H9 (cell line): ENCODE data around the gene ZNF664. TPM values are rescaled to one million over a fixed set of nuclear protein-coding genes. Genes with fewer than 3 reads are reported as not detected.

Experiments used
- DNase-seq: peaks from one replicate; pipeline ENCODE4 v3.0.0-alpha.2; 2017
- H2AFZ ChIP-seq: one replicate; pipeline ENCODE4 v1.6.1; 2013; ENCODE audit warnings: mild to moderate bottlenecking, low read length, control low read depth, moderate library complexity
- H2AK5ac ChIP-seq: 2 replicates; pipeline ENCODE4 v1.6.1; 2013; ENCODE audit warnings: low read length, control low read depth, mixed read lengths; ENCODE audit not compliant: insufficient read length
- H2BK120ac ChIP-seq: one replicate; pipeline ENCODE4 v1.6.1; 2013; ENCODE audit warnings: low read depth, mild to moderate bottlenecking, low read length, control low read depth, inconsistent platforms; ENCODE audit not compliant: poor library complexity, severe bottlenecking
- H2BK12ac ChIP-seq: 2 replicates; pipeline ENCODE4 v1.6.1; 2013; ENCODE audit warnings: low read length, control low read depth, mixed read lengths, low read depth; ENCODE audit not compliant: insufficient read length
- H2BK15ac ChIP-seq: 2 replicates; pipeline ENCODE4 v1.6.1; 2013; ENCODE audit warnings: low read depth, low read length, control low read depth
- H2BK20ac ChIP-seq: one replicate; pipeline ENCODE4 v1.6.1; 2013; ENCODE audit warnings: low read depth, mild to moderate bottlenecking, low read length, control low read depth, inconsistent platforms; ENCODE audit not compliant: poor library complexity, severe bottlenecking
- H2BK5ac ChIP-seq: 2 replicates; pipeline ENCODE4 v1.6.1; 2013; ENCODE audit warnings: low read length, control low read depth, mixed read lengths; ENCODE audit not compliant: insufficient read length
- H3K14ac ChIP-seq: 2 replicates; pipeline ENCODE4 v1.6.1; 2013; ENCODE audit warnings: low read length, control low read depth; ENCODE audit not compliant: insufficient read depth
- H3K18ac ChIP-seq: 2 replicates; pipeline ENCODE4 v1.6.1; 2013; ENCODE audit warnings: low read depth, mild to moderate bottlenecking, mixed read lengths, low read length, control low read depth; ENCODE audit not compliant: insufficient read length
- H3K23ac ChIP-seq: 2 replicates; pipeline ENCODE4 v1.6.1; 2013; ENCODE audit warnings: low read length, control low read depth, mixed read lengths, low read depth; ENCODE audit not compliant: insufficient read length
- H3K23me2 ChIP-seq: 2 replicates; pipeline ENCODE4 v1.6.1; 2013; ENCODE audit warnings: low read depth, mild to moderate bottlenecking, mixed read lengths, low read length, control low read depth; ENCODE audit not compliant: insufficient read length, poor library complexity, severe bottlenecking
- H3K27ac ChIP-seq: 2 replicates; pipeline ENCODE4 v1.5.1; 2013; ENCODE audit warnings: low read length, control low read depth, mixed read lengths, low read depth; ENCODE audit not compliant: insufficient read length
- H3K27me3 ChIP-seq: 2 replicates; pipeline ENCODE4 v1.6.1; 2013; ENCODE audit warnings: low read length, control low read depth, inconsistent platforms; ENCODE audit not compliant: insufficient read depth
- H3K4ac ChIP-seq: 2 replicates; pipeline ENCODE4 v1.6.1; 2013; ENCODE audit warnings: low read depth, mild to moderate bottlenecking, control low read depth, inconsistent platforms, low read length, moderate library complexity
- H3K4me1 ChIP-seq: 2 replicates; pipeline ENCODE4 v1.6.1; 2013; ENCODE audit warnings: low read length, control low read depth, inconsistent platforms; ENCODE audit not compliant: insufficient read depth
- H3K4me2 ChIP-seq: 2 replicates; pipeline ENCODE4 v1.6.1; 2013; ENCODE audit warnings: low read length, control low read depth, mixed read lengths; ENCODE audit not compliant: insufficient read length, insufficient read depth
- H3K56ac ChIP-seq: 2 replicates; pipeline ENCODE4 v1.6.1; 2013; ENCODE audit warnings: low read depth, mild to moderate bottlenecking, mixed read lengths, low read length, control low read depth; ENCODE audit not compliant: insufficient read length
- H3K79me1 ChIP-seq: 2 replicates; pipeline ENCODE4 v1.6.1; 2013; ENCODE audit warnings: low read depth, mild to moderate bottlenecking, moderate library complexity, low read length, control low read depth, inconsistent platforms; ENCODE audit not compliant: insufficient read depth, poor library complexity, severe bottlenecking
- H3K79me2 ChIP-seq: 2 replicates; pipeline ENCODE4 v1.6.1; 2013; ENCODE audit warnings: low read length, control low read depth, inconsistent platforms; ENCODE audit not compliant: insufficient read depth
- H3K9ac ChIP-seq: 2 replicates; pipeline ENCODE4 v1.6.1; 2013; ENCODE audit warnings: low read length, control low read depth, mixed read lengths; ENCODE audit not compliant: insufficient read length; ENCODE audit errors: extremely low read depth
- H3K9me3 ChIP-seq: one replicate; pipeline ENCODE4 v1.6.1; 2013; ENCODE audit warnings: low read depth, low read length, inconsistent platforms; ENCODE audit not compliant: control insufficient read depth
- H3T11ph ChIP-seq: one replicate; pipeline ENCODE4 v1.6.1; 2013; ENCODE audit warnings: mild to moderate bottlenecking, low read length, control low read depth, inconsistent platforms
- H4K20me1 ChIP-seq: one replicate; pipeline ENCODE4 v1.6.1; 2013; ENCODE audit not compliant: control insufficient read depth, insufficient read length, insufficient read depth
- H4K5ac ChIP-seq: 2 replicates; pipeline ENCODE4 v1.6.1; 2013; ENCODE audit warnings: low read depth, mild to moderate bottlenecking, mixed read lengths, low read length, control low read depth; ENCODE audit not compliant: insufficient read length
- H4K8ac ChIP-seq: replicated peaks from 2 replicates; pipeline ENCODE4 v1.6.1; 2013; ENCODE audit warnings: low read length, control low read depth, mixed read lengths, low read depth; ENCODE audit not compliant: insufficient read length
- H4K91ac ChIP-seq: 2 replicates; pipeline ENCODE4 v1.6.1; 2013; ENCODE audit warnings: low read depth, mild to moderate bottlenecking, moderate library complexity, mixed read lengths, low read length, control low read depth; ENCODE audit not compliant: insufficient read length
- H3K27ac Mint-ChIP-seq, 3 experiments: 2 replicates in 2 of 3; 3 replicates in 1 of 3; pipeline ENCODE4 v1.8.0; 2020 to 2021; ENCODE audit warnings: mixed read lengths in 3 of 3, mild to moderate bottlenecking in 1 of 3, moderate library complexity in 1 of 3
- H3K27me3 Mint-ChIP-seq: 2 replicates; pipeline ENCODE4 v1.8.0; 2021; ENCODE audit warnings: low read depth, mild to moderate bottlenecking, moderate library complexity, mixed read lengths
- H3K36me3 Mint-ChIP-seq, 3 experiments: 2 replicates in 2 of 3; 3 replicates in 1 of 3; pipeline ENCODE4 v1.8.0; 2020 to 2021; ENCODE audit warnings: low read depth in 3 of 3, mixed read lengths in 3 of 3; ENCODE audit not compliant: insufficient read depth in 1 of 3
- H3K4me1 Mint-ChIP-seq, 2 experiments: 2 replicates each; pipeline ENCODE4 v1.8.0; 2020; ENCODE audit warnings: mixed read lengths in 2 of 2
- H3K4me3 Mint-ChIP-seq, 2 experiments: 2 replicates in 1 of 2; 3 replicates in 1 of 2; pipeline ENCODE4 v1.8.0; 2020 to 2021; ENCODE audit warnings: mild to moderate bottlenecking in 2 of 2, mixed read lengths in 2 of 2, moderate library complexity in 1 of 2
- H3K9me3 Mint-ChIP-seq, 2 experiments: 2 replicates in 1 of 2; 3 replicates in 1 of 2; pipeline ENCODE4 v1.8.0; 2020; ENCODE audit warnings: mild to moderate bottlenecking in 2 of 2, mixed read lengths in 2 of 2, moderate library complexity in 1 of 2
- CTCF ChIP-seq: fragments of 200-600 bp; sonication (generic); conservative IDR thresholded peaks from 3 replicates; pipeline ENCODE4 v1.8.0; 2021; ENCODE audit warnings: antibody characterized with exemption, mild to moderate bottlenecking
- WGBS: extraction: QIAGEN DNeasy Blood & Tissue Kit; methylation state at CpG from one replicate; pipeline ENCODE4 v1.1.7; 2013; ENCODE audit warnings: missing lambda C conversion rate, low lambda C conversion rate, mixed read lengths; ENCODE audit not compliant: insufficient read length; ENCODE audit errors: extremely low coverage; 5-methylcytosine and 5-hydroxymethylcytosine counted together
- total RNA-seq: library from RNA; stranded (reverse); gene quantifications from 2 replicates; pipeline ENCODE4 v1.2.1, GENCODE V29; 2021

Gene ZNF664
- total RNA-seq, 1 experiment from 2014 or later, result 29.5 TPM

- no peaks in the 10 kb centered on the region for H3K9me3 ChIP-seq
- H3K18ac ChIP-seq, result no peak overlapping the region
- Mint-ChIP-seq H3K4me3 (no peak overlapping the region), H3K36me3 (no peaks in the 10 kb centered on the region), H3K27ac (no peak overlapping the region), H3K4me1 (no peaks in the 10 kb centered on the region), H3K27me3 (peaks cover 100% of the 10 kb centered on the region), H3K9me3 (no peaks in the 10 kb centered on the region)
- H2BK20ac ChIP-seq, result no peak overlapping the region
- H3K56ac ChIP-seq, result no peak overlapping the region
- no peak for DNase-seq
- no peak overlapping the region for H2AFZ ChIP-seq
- H2BK5ac ChIP-seq, result no peak overlapping the region
- H2BK12ac ChIP-seq, result no peak overlapping the region
- no peaks in the 10 kb centered on the region for H4K20me1 ChIP-seq
- no peak overlapping the region for H3K27ac ChIP-seq
- H2AK5ac ChIP-seq, result no peak overlapping the region
- H4K91ac ChIP-seq, result no peak overlapping the region
- no peaks in the 10 kb centered on the region for H3K23me2 ChIP-seq
- no peaks in the 10 kb centered on the region for H3K79me2 ChIP-seq
- TF ChIP-seq CTCF, result no peak
- H3K23ac ChIP-seq, result no peak overlapping the region
- no peak overlapping the region for H3T11ph ChIP-seq
- no peak overlapping the region for H2BK15ac ChIP-seq
- H3K4me2 ChIP-seq, result no peak overlapping the region
- WGBS, result no CpG with 5 or more reads among the region's 4 CpGs
- H2BK120ac ChIP-seq, result no peak overlapping the region
- no peak overlapping the region for H3K4ac ChIP-seq
- no peak overlapping the region for H4K8ac ChIP-seq
- peaks cover 42% of the 10 kb centered on the region for H3K27me3 ChIP-seq
- no peak overlapping the region for H4K5ac ChIP-seq
- H3K9ac ChIP-seq, result no peak overlapping the region
- no peak overlapping the region for H3K14ac ChIP-seq
- H3K4me1 ChIP-seq, result no peaks in the 10 kb centered on the region
- no peaks in the 10 kb centered on the region for H3K79me1 ChIP-seq
Measured at GRCh38 chr12:123960856-123961255, 12.2 kb upstream of the ZNF664 start.
